Loucy (cell line): ENCODE results near the gene RAD54L.

Experiments
- EZH2phosphoT487 ChIP-seq: fragments of 200-600 bp; IDR thresholded peaks from 2 replicates; pipeline ENCODE4 v1.6.1; 2018; ENCODE audit warnings: antibody characterized with exemption, mild to moderate bottlenecking, moderate library complexity, borderline replicate concordance
- TF ChIP-seq, protein P1 (sequence below): fragments of 200-600 bp; sonication (generic); conservative IDR thresholded peaks from 2 replicates; pipeline ENCODE4 v1.5.1; 2014; ENCODE audit warnings: mild to moderate bottlenecking, antibody characterized with exemption, low read length

DNA sequence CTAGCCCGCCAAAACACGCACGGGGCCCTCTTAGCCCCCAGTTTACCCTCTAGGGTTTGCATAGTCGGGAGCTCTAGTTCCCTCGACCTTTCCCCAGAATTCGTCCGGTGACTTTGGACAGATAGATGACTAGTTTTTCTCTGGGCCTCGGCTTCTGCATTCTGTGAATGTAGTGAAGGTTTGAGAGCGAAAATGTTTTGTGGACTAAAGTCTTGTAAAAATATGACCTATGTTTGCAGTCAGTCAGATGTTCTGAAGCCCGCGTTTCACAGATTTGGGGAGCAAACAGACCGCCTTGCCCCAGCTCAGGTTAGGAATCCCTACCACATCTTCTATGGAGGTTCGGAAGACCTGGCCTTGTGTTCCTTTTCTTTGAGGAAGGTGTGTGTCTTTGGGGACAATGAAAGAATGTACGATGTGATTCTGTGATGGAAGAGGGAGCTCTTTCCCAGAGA, 56.3 kb downstream of the RAD54L start:
- TF ChIP-seq, protein P1, sequence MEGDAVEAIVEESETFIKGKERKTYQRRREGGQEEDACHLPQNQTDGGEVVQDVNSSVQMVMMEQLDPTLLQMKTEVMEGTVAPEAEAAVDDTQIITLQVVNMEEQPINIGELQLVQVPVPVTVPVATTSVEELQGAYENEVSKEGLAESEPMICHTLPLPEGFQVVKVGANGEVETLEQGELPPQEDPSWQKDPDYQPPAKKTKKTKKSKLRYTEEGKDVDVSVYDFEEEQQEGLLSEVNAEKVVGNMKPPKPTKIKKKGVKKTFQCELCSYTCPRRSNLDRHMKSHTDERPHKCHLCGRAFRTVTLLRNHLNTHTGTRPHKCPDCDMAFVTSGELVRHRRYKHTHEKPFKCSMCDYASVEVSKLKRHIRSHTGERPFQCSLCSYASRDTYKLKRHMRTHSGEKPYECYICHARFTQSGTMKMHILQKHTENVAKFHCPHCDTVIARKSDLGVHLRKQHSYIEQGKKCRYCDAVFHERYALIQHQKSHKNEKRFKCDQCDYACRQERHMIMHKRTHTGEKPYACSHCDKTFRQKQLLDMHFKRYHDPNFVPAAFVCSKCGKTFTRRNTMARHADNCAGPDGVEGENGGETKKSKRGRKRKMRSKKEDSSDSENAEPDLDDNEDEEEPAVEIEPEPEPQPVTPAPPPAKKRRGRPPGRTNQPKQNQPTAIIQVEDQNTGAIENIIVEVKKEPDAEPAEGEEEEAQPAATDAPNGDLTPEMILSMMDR = no peak
- TF ChIP-seq EZH2phosphoT487 = no peak
